Tibial nerve (tissue), 4 donors: ENCODE data around the gene NRG2. TPM values are rescaled to one million over a fixed set of nuclear protein-coding genes. Genes with fewer than 3 reads are reported as not detected.

ENCODE experiments used
- DNase-seq, 2 donors: peaks; one replicate each; pipeline ENCODE4 v3.0.0-alpha.2; 2019; ENCODE audit warnings: low spot score in 2 of 2
- H3K27ac ChIP-seq, 4 donors: fragments of 200-600 bp; sonication (generic) in 3 of 4; one replicate each; pipeline ENCODE4 v1.5.1; 2017 to 2019; ENCODE audit warnings: mild to moderate bottlenecking in 1 of 4
- H3K27me3 ChIP-seq, 2 donors: fragments of 200-600 bp; sonication (generic) in 1 of 2; one replicate each; pipeline versions ENCODE4 v1.5.1 to v1.6.0; 2017 to 2019
- H3K36me3 ChIP-seq, 3 donors: fragments of 200-600 bp; sonication (generic); one replicate each; pipeline ENCODE4 v1.5.1; 2018 to 2019
- H3K4me1 ChIP-seq, 4 donors: fragments of 200-600 bp; sonication (generic) in 3 of 4; one replicate each; pipeline ENCODE4 v1.5.1; 2017 to 2019
- H3K4me3 ChIP-seq, 4 donors: fragments of 200-600 bp; sonication (generic) in 3 of 4; one replicate each; pipeline ENCODE4 v1.5.1; 2017 to 2019; ENCODE audit warnings: mild to moderate bottlenecking in 1 of 4, moderate library complexity in 1 of 4
- H3K9me3 ChIP-seq, 4 donors: fragments of 200-600 bp; sonication (generic) in 3 of 4; one replicate each; pipeline ENCODE4 v1.5.1; 2017 to 2019
- EP300 ChIP-seq, 2 donors: sonication (generic); formaldehyde crosslinking; IDR thresholded peaks; one replicate each; pipeline ENCODE4 v1.6.1; 2017; ENCODE audit warnings: antibody characterized with exemption in 2 of 2, mild to moderate bottlenecking in 1 of 2
- POLR2A ChIP-seq, 2 donors: fragments of 450-650 bp; IDR thresholded peaks; one replicate each; pipeline ENCODE4 v1.6.1; 2017; ENCODE audit warnings: antibody characterized with exemption in 2 of 2, mild to moderate bottlenecking in 2 of 2, moderate library complexity in 2 of 2
- WGBS, 2 donors: methylation state at CpG; one replicate each; pipeline ENCODE4 v1.1.5; 2018; 5-methylcytosine and 5-hydroxymethylcytosine counted together
- total RNA-seq, 4 donors: library from RNA; depleted of rRNA; stranded (reverse); fragments of >200 nt; gene quantifications; one replicate each; pipeline ENCODE4 v1.1.0, GENCODE V29; 2016
- TF ChIP-seq, protein P1 (sequence below), 5 experiments: fragments of 200-600 bp in 3 of 5; fragments of 450-650 bp in 2 of 5; sonication (generic) in 3 of 5; IDR thresholded peaks; one replicate each; pipeline ENCODE4 v1.5.1; 2016 to 2019; ENCODE audit warnings: antibody characterized with exemption in 5 of 5, mild to moderate bottlenecking in 3 of 5, moderate library complexity in 2 of 5

NRG2 gene
- total RNA-seq, 4 donors from 2014 or later, result 2.0 to 5.1 (median 3.4) TPM

DNA sequence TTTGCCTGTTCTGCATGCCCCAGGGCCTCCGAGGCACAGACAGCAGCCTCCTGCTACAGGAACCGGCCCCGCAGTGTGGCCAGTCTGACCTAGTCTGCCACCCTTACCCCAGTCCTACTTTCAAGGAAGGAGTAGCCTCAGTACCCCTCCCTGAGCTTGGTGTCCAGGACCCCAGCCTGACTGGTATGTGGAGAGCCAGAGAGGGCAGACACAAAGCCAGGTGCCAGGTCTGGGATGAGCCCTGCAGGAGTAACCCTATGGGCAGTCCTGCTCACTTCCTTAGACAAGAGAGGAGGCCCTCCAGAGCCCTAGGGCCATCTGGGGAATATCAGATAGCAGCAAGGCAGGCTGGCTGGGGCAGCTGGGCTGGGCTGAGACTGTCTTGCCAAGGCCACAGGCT lies 67.8 kb downstream of the NRG2 start:
- TF ChIP-seq EP300 (IDR thresholded peaks at IDR 0.05), result no peak
- TF ChIP-seq POLR2A (IDR thresholded peaks at IDR 0.05), result no peak
- WGBS, 2 donors, result 85 to 92% methylated on average over 3 of the region's 3 CpGs
- no peak for DNase-seq
- Histone ChIP-seq H3K9me3 (no peaks in the 10 kb centered on the region), H3K36me3 (no peaks in the 10 kb centered on the region), H3K27ac (no peak overlapping the region), H3K4me1 (no peaks in the 10 kb centered on the region), H3K27me3 (no peaks in the 10 kb centered on the region), H3K4me3 (no peak overlapping the region)

DNA sequence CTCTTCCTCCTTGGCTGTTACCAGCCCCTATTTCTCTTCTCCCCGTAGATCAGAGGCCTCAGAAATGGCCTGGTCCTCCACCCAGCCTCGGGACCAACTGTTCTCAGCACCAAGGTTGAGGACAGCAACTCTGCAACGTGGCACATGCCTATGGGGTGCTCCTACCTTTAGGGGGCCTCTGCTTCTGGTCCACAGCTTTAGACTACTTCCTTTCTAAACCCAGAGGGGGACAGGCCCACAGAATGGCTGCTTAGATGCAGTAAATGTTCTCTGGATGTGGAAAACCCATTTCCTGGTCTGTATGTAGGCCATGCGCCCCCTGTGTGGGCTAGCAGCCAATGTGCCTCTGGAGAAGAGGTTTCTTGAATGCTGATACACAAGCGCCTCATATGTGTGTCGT lies 68.4 kb downstream of the NRG2 start:
- Histone ChIP-seq H3K4me3 (no peak overlapping the region), H3K4me1 (no peaks in the 10 kb centered on the region), H3K27ac (no peak overlapping the region), H3K27me3 (no peaks in the 10 kb centered on the region), H3K36me3 (no peaks in the 10 kb centered on the region), H3K9me3 (no peaks in the 10 kb centered on the region)
- WGBS, 2 donors, result 64 to 71% methylated on average over 6 of the region's 6 CpGs
- TF ChIP-seq, protein P1, sequence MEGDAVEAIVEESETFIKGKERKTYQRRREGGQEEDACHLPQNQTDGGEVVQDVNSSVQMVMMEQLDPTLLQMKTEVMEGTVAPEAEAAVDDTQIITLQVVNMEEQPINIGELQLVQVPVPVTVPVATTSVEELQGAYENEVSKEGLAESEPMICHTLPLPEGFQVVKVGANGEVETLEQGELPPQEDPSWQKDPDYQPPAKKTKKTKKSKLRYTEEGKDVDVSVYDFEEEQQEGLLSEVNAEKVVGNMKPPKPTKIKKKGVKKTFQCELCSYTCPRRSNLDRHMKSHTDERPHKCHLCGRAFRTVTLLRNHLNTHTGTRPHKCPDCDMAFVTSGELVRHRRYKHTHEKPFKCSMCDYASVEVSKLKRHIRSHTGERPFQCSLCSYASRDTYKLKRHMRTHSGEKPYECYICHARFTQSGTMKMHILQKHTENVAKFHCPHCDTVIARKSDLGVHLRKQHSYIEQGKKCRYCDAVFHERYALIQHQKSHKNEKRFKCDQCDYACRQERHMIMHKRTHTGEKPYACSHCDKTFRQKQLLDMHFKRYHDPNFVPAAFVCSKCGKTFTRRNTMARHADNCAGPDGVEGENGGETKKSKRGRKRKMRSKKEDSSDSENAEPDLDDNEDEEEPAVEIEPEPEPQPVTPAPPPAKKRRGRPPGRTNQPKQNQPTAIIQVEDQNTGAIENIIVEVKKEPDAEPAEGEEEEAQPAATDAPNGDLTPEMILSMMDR (IDR thresholded peaks at IDR 0.05), result no peak
- no peak for TF ChIP-seq POLR2A (IDR thresholded peaks at IDR 0.05)
- TF ChIP-seq EP300 (IDR thresholded peaks at IDR 0.05), result no peak
- DNase-seq, result no peak

DNA sequence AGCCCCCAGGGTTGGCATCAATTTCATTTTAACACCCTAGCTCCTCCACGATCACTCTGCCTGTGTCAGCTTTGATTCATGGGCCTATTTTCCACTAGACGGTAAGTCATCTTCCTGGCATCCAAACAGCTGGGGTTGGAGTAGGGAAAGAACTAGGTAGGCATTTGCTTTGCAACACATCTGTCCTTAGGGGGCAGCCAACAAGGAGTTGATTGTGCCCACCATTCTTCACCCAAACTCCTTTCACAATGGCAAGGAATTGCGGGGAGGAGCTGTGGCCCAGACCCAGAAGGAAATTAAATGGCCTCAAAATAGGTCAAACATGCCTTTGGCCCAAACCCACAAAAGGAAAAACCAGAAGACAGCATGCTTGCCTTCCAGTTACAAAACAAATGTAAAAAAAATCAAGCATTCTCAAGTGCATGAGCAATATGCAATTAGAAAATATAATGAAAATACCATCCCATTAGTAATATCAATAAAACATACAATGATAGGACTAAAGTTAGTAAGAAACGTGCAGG lies 71.8 kb downstream of the NRG2 start:
- no peak for DNase-seq

DNA sequence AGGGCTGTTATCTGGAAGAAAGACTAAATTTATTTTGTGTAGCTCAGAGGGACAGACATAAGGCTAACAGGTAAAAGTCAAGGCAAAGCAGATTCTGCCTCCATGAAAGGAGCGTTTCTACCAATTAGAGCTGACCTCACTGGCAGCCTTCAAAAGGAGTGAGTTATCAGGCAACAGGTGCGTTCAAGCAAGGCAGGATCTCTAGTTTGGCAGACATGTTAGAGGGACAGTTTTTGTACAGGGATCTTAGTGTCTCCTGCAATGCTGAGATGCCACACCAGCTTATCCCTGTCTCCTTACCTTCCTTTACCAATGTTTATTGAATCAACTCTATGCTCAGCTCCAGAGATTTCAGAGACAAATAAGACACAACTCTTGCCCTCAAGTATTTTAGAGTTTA lies 73.8 kb downstream of the NRG2 start:
- no peaks in the 10 kb centered on the region for H3K9me3 ChIP-seq
- TF ChIP-seq EP300 (IDR thresholded peaks at IDR 0.05), result no peak
- no peak for TF ChIP-seq POLR2A (IDR thresholded peaks at IDR 0.05)
- TF ChIP-seq, protein P1 (IDR thresholded peaks at IDR 0.05), result no peak
- no peaks in the 10 kb centered on the region for H3K36me3 ChIP-seq
- 85 to 91% methylated on average over 2 of the region's 2 CpGs for WGBS, 2 donors
- H3K4me1 ChIP-seq, result peaks cover 0 to 11% (median 0%) of the 10 kb centered on the region in 4 donors
- no peak for DNase-seq
- no peak overlapping the region for H3K4me3 ChIP-seq
- H3K27me3 ChIP-seq, result no peaks in the 10 kb centered on the region
- H3K27ac ChIP-seq, result no peak overlapping the region

More for the DNA sequence above, 71.8 kb downstream of the NRG2 start:
- Histone ChIP-seq H3K4me3 (no peak overlapping the region), H3K27ac (no peak overlapping the region), H3K36me3 (no peaks in the 10 kb centered on the region), H3K9me3 (no peaks in the 10 kb centered on the region), H3K27me3 (no peaks in the 10 kb centered on the region), H3K4me1 (peaks cover 0 to 11% (median 0%) of the 10 kb centered on the region in 4 donors)
- no peak for TF ChIP-seq POLR2A (IDR thresholded peaks at IDR 0.05)
- TF ChIP-seq, protein P1 (IDR thresholded peaks at IDR 0.05), result no peak
- no peak for TF ChIP-seq EP300 (IDR thresholded peaks at IDR 0.05)
- 57 to 63% methylated on average over 4 of the region's 4 CpGs for WGBS, 2 donors

DNA sequence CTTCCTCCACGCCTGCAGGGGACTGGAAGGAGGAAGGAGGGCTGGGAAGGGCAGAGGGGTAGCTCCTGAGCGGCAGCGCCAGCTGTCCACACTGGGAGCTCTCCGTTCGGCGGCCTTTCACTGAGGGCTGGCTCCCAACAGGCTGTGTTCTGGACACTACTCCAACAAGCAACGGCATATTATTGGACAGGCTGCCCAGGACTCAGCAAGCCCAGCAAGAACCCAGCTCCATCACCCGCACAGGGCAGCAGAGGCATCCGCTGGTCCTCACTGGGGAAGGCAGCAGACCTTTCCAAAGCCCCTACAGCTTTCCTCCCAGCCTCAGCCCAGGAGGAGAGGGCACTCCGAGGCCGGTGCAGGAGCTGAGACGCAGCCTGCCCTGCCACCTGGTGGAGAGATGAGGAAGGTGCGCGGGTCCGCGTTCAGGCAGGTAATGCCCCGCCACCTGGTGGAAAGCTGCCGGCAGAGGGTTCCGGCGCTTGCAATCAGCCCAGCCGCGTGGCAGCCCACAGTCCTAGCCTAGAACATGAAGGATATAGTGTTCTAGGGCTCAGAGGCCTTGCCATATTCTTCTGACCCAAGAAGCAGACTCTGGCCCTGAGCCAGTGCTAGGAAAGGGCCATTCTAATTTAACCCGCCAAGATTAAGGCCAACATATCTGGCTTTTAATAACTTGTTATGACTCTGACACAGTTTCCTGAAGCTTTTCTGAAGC lies 74.4 kb downstream of the NRG2 start:
- Histone ChIP-seq H3K27me3 (no peaks in the 10 kb centered on the region), H3K27ac (no peak overlapping the region), H3K36me3 (no peaks in the 10 kb centered on the region), H3K4me3 (no peak overlapping the region), H3K9me3 (no peaks in the 10 kb centered on the region), H3K4me1 (peaks cover 0 to 11% (median 0%) of the 10 kb centered on the region in 4 donors)
- peak; percentile 74 to 84 for DNase-seq
- TF ChIP-seq, protein P1 (IDR thresholded peaks at IDR 0.05), result peak; percentile 95 to 99 (median 97)
- no peak for TF ChIP-seq EP300 (IDR thresholded peaks at IDR 0.05)
- no peak for TF ChIP-seq POLR2A (IDR thresholded peaks at IDR 0.05)
- 25 to 27% methylated on average over 23 of the region's 23 CpGs for WGBS, 2 donors
